AG09309 (cell line): ENCODE data around the gene WDFY2.

Experiments used
- DNase-seq: peaks from one replicate; pipeline ENCODE4 v3.0.0-alpha.2; 2010; ENCODE audit warnings: low read depth
- H3K4me3 ChIP-seq: 2 replicates; pipeline ENCODE4 v1.5.1; 2011; ENCODE audit warnings: mild to moderate bottlenecking, low read depth, low read length, moderate library complexity; ENCODE audit not compliant: control insufficient read depth
- CTCF ChIP-seq: IDR thresholded peaks from 2 replicates; pipeline ENCODE4 v1.5.1; 2011; ENCODE audit warnings: mild to moderate bottlenecking, low read depth, low read length, inconsistent platforms; ENCODE audit not compliant: insufficient read depth, control insufficient read depth; ENCODE audit errors: missing control alignments

WDFY2 gene

DNA sequence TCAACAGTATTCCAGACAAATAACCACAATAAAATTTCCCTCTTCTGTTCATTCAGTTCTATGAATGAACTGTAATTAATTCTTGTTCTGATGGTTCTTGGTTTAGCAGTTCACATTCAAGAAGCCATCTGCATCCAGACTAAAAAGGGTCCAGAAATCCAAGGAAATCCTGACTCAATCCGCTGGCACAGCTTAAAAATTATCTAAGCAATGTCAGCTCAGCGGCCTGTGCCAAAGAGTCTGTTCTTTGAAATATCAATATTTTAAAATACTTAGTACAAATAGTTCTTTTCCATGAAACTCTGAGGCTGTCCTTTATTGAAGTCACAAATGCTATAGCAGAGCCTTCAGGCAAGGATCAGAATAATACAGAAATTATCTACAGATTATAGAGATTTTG is 162.5 kb downstream of the WDFY2 start:
- DNase-seq, result no peak
- TF ChIP-seq CTCF, result no peak
- no peak overlapping the region for H3K4me3 ChIP-seq

DNA sequence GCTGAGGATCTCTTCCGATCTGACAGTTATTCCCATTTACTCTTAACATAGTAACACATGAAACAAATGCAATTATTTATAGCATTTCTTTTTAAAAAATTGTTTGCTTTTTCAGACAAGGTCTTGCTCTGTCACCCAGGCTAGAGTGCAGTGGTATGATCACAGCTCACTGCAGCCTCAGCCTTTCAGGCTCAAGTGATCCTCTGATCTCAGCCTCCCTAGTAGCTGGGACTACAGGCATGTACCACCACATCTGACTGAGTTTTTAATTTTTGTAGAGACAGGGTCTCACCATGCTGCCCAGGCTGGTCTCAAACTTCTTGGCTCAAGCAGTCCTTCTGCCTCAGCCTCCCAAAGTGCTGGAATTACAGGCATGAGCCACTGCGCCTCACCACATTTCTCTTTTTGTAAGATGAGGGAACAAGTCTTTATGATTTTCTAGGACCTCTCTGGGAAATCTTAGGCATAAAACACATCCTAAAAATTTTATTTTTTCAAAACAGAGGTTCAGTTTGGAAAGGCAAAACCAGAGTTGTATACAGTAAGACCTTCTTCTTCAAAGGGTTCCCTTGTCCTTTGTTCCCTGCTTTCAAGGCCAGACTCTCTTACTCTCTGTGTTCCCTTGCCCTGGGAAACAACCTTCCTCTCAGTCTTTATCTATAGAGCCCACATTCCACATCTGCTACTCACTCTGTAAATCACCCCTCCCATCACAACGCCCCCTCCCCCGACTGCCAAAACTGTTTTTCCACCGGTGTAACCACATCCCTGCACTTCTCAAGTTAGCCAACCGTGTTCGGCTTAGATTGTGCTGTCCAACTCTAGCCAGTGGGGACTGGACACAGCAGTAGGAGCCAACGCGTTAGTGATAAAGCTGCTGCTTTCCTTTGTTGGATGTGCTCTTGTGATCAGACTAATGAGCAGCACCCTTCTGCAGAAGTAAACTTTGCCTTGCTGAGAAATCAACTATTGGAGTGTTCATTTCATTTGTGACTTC is 163.5 kb downstream of the WDFY2 start:
- no peak for DNase-seq
- no peak overlapping the region for H3K4me3 ChIP-seq
- no peak for TF ChIP-seq CTCF

GRCh38 chr13:51756651-51757050 is 172.4 kb downstream of the WDFY2 start:
- DNase-seq, result no peak
- TF ChIP-seq CTCF, result no peak
- no peak overlapping the region for H3K4me3 ChIP-seq

DNA sequence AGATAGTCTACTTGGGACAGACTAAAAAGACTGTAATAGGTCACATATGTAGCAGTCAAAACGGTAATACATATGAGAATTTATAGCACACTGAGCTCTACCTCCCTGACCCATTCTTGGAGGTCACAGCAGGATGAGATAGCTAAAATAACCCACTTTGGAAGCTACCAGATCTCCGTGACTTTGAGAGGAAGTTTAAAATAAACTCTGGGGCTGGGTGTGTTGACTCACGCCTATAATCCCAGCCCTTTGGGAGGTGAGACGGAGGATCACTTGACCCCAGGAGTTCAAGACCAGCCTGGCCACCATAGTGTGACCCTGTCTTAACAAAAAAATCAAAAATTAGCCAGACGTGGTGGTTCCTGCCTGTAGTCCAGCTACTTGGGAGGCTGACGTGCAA is 174.4 kb downstream of the WDFY2 start:
- no peak for DNase-seq
- H3K4me3 ChIP-seq, result no peak overlapping the region
- no peak for TF ChIP-seq CTCF

- no peak for DNase-seq
- H3K4me3 ChIP-seq, result no peak overlapping the region
- TF ChIP-seq CTCF, result no peak
These were observed 175.0 kb downstream of the WDFY2 start for GRCh38 chr13:51759240-51759639.

DNA sequence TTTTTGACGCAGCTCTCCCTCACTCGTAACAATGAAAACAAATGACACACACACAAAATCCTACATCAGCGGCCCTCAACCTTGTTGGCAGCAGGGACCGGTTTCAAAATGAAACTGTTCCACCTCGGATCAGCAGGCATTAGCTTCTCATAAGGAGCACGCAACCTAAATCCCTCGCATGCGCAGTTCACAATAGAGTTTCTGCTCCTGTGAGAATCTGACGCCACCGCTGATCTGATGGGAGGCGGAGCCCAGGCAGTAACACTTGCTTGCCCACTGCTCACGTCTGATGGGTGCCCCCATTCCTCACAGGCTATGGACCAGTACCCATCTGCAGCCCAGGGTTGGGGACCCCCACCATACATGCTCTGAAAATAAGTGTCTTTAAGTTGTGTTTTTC is 176.3 kb downstream of the WDFY2 start:
- H3K4me3 ChIP-seq, result no peak overlapping the region
- TF ChIP-seq CTCF, result no peak
- no peak for DNase-seq
